ENCODE measurements around the gene NDFIP2.

Gene NDFIP2

GRCh38 chr13:79497064-79497463 lies 16.1 kb downstream of the NDFIP2 start:
- no peak for DNase-seq (ENCODE audit: low read depth in 2 of 2)

GRCh38 chr13:79497852-79498251 lies 16.9 kb downstream of the NDFIP2 start:
- DNase-seq (ENCODE audit: low read depth in 2 of 2): no peak

- DNase-seq (ENCODE audit: low read depth in 2 of 2): no peak
These were observed 19.9 kb downstream of the NDFIP2 start for GRCh38 chr13:79500829-79501228.

GRCh38 chr13:79501538-79502232 lies 20.7 kb downstream of the NDFIP2 start:
- no peak for DNase-seq (ENCODE audit: low read depth in 2 of 2)

- no peak for DNase-seq (ENCODE audit: low read depth in 2 of 2)
These were observed 22.0 kb downstream of the NDFIP2 start for GRCh38 chr13:79502859-79503468.

GRCh38 chr13:79503473-79504017 lies 22.6 kb downstream of the NDFIP2 start:
- DNase-seq (ENCODE audit: low read depth in 2 of 2): no peak

GRCh38 chr13:79508224-79508961 lies 27.4 kb downstream of the NDFIP2 start:
- no peak for DNase-seq (ENCODE audit: low read depth in 2 of 2)

GRCh38 chr13:79511611-79512010 lies 30.7 kb downstream of the NDFIP2 start:
- DNase-seq (ENCODE audit: low read depth in 2 of 2): no peak

GRCh38 chr13:79512950-79513349 lies 32.0 kb downstream of the NDFIP2 start:
- DNase-seq (ENCODE audit: low read depth in 2 of 2): no peak

GRCh38 chr13:79516595-79516994 lies 35.6 kb downstream of the NDFIP2 start:
- no peak for DNase-seq (ENCODE audit: low read depth in 2 of 2)

GRCh38 chr13:79519255-79519654 lies 38.3 kb downstream of the NDFIP2 start:
- DNase-seq (ENCODE audit: low read depth in 2 of 2): no peak

GRCh38 chr13:79522583-79522982 lies 41.6 kb downstream of the NDFIP2 start:
- peak in 1 of 2 donors; percentile 16 for DNase-seq (ENCODE audit: low read depth in 2 of 2)

- DNase-seq (ENCODE audit: low read depth in 2 of 2): no peak
These were observed 44.3 kb downstream of the NDFIP2 start for GRCh38 chr13:79525064-79525857.

- no peak for DNase-seq (ENCODE audit: low read depth in 2 of 2)
These were observed 46.7 kb downstream of the NDFIP2 start for GRCh38 chr13:79527698-79528097.

- no peak for DNase-seq (ENCODE audit: low read depth in 2 of 2)
These were observed 47.4 kb downstream of the NDFIP2 start for GRCh38 chr13:79528356-79528755.

GRCh38 chr13:79528759-79529191 lies 47.8 kb downstream of the NDFIP2 start:
- DNase-seq (ENCODE audit: low read depth in 2 of 2): no peak

- DNase-seq (ENCODE audit: low read depth in 2 of 2): no peak
These were observed 48.9 kb downstream of the NDFIP2 start for GRCh38 chr13:79529817-79530216.

- no peak for DNase-seq (ENCODE audit: low read depth in 2 of 2)
These were observed 49.3 kb downstream of the NDFIP2 start for GRCh38 chr13:79530270-79530669.

GRCh38 chr13:79531542-79532254 lies 50.7 kb downstream of the NDFIP2 start:
- DNase-seq (ENCODE audit: low read depth in 2 of 2): no peak

GRCh38 chr13:79532576-79532975 lies 51.6 kb downstream of the NDFIP2 start:
- no peak for DNase-seq (ENCODE audit: low read depth in 2 of 2)

GRCh38 chr13:79533781-79534400 lies 52.9 kb downstream of the NDFIP2 start:
- no peak for DNase-seq (ENCODE audit: low read depth in 2 of 2)
